ENCODE measurements around the gene IGF2.

IGF2 gene

DNA sequence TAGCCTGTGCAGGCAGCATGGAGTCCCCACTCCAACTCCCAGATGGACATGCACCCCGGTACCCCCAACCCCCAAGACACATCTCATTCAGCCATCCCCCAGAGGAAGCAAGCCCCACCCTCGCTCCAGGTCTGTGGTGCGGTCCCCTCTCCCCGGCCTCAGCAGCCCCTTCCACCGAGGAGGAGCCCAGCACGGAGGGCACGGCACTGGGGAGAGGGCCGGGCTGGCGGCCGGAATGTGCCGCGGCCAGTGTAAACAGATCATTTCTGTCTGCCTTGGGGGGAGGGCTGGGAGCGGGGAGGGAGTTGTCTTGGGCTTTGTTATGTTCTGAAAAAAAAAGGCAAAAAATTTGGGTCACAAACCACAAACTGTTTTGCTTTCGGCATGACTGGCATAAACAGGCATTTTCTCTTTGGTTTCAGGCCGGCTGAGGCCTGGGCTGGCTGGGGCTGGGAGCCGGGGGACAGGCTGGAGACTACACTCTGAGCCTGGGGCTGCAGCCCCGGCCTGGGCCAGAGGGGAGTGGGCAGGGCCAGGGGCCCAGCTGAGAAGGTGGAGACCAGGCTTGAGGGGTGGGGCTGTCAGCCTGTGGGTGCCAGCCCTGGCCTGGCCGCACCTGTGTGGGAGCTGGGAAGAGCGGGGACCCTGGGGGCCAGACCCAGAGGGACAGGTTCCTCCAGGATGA, 16.8 kb downstream of the IGF2 start:
- no peak for DNase-seq

DNA sequence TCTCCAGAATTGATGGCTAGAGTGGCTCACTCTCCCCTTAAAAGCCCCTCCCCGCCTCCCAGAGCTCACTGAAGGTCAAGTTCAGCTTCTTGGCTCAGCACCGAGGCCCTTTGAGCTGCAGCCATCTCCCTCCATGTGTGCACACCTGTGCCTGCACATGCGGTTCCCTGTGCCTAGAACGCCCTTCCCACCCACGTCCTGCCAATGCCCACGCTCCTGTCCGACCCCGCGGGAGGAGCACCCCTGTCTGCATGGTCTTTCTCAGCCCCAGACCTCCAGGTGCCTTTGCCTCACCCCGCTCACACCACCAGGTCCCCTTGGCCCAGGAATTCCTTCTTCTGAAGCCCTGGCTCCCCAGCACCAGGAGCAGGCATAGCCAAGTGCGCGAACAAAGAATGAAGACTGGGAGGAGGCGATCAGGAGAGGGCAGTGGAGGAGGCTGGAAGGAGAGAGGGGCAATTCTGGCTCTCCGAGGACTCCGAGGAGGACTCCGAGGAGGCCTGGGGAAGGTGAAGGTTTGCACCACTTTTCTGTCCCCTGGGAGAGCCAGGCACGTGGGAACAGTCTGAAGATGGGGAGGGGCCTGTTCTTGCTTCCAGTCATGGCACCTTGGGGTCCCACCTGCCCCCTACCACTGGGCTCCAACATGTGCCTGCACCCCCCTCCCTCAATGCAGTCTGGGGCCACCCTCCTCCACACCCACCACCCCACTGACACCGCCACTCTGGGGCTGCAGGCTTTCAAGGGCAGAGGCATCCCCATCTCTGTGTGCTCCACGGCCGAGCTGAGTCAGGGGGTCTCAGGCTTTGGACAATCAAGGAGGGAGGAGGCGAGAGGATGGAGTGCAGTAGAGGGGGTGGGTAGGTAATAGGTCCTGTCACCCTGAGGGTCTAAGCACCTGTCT, 17.7 kb downstream of the IGF2 start:
- no peak for DNase-seq

DNA sequence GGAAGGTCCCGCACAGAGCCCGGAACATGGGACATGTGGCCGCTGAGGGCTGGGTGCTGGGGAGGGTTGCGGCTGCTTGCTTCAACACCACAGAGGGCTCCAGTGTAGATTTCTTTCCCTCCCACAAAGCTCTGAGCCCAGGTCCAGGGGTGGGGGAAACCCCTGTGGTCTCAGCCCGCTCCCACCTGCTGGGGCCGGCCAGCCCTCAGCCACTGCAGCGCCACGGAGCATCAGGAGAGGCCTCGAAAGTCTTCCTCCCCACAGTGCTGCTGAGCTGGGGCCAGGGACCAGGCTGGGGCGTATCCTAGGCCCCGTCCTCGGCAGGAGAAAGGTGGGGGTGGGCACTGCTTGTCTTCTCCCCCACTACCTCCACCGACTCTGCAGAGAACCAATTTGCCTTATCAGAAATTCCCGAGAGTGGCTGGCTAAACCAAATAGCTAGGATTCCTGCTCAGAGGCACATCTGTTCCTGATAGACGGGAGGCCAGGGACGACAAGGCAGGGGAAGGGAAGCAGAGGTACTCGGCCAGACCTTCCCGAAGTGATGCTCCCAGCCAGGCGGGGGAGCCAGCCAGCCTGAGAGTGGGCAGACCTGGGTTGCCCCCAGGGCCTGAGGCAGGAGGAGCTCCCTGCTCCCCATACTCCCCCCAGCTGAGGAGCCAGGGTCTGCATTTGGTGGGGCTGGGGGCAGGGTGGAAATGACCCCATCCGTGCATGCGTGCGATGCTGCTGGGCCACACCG, 18.7 kb downstream of the IGF2 start:
- DNase-seq: no peak

DNA sequence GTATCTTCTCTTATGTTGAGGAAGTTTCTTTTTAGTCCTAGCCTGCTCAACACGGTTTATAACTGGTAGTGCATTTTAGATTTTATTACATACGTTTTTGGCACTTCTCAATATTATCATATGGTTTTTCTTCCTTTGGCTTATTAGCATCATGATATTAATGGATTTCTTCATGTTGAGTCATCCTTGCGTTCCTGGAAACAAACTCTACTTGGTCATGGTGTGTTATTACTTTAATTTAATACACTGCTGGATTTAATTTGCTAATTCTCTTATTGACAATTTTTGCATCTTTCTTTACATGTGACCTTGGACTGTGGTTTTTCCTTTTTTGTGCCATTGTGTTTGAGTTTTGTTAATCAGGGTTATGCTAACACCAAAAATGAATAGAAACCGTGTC, 20.5 kb downstream of the IGF2 start:
- no peak for DNase-seq

DNA sequence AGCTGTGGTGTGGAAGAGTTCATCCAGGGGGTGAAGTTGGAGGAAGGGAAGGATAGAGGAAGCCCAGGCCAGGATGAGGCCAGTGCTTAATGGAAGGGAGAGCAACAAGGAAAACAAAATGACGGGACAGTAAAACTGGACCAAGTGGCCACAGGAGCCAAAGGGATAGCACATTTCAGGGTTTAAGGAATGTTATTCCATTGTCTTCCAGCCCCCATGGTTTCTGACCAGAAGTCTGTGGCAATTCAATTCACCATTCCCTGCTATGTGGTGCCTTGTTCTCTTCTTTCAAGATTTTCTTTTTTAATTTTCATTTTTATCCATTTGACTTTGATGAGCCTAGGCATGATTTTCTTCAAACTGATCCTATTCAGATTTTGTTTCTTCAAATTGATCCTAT, 22.5 kb downstream of the IGF2 start:
- no peak for DNase-seq

DNA sequence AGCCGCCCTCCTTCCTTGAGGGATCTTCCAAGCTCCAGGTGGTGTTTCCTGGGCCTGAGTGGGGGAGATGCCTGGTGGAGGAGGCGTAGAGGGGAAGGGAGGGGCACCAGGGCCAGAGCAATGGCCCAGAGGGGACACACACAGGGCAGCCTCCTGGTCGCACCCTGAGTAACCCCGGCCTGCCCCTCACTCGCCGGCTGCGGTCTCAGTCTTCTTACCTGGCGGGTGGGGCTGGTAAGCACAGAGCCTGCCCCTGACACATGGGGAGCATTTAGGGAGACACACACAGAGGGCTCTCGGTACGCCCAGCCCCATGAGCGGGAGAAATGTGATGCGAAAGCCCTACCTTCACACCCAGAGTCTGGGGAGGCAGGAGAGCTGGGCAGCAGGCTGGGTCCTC, 23.9 kb downstream of the IGF2 start:
- DNase-seq: no peak

DNA sequence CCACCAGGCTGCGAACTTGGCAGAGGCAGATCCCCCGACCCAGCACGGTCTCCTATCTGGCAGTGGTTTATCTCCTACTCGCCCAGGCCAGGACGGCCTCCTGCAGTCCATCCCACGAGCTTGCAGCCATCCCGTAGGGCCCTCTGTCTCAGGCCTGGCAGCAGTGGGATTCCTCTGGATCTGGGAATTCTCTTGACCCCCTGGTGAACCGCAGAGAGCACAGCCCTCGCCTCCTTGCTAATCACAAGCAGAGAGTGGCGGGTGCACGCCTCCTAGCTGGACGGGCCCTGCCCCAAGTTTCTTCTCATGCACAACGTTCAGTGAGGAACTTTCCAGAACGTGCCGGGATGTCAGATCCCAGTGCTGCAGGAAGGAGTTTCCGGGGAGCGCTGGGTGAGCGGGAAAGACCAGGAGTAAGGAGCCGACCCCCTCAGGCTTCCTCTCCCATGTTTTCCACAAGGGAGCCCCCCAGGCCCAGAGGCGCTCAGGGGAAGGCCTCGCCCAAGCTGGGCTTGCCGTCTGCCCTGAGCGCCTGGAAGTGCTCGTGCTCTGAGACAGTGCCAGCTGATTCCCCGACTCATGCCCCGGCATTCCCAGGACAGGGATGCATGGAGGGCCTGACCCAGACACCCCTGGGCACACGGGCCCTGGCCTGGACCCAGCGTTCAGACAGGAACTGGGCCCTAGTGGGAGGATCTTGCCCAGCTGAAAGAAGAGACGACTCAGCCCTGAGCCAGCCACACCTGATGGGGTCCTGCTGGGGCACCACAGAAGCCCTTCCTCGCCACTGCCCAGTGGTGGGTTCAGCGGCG, 24.6 kb downstream of the IGF2 start:
- DNase-seq: no peak

DNA sequence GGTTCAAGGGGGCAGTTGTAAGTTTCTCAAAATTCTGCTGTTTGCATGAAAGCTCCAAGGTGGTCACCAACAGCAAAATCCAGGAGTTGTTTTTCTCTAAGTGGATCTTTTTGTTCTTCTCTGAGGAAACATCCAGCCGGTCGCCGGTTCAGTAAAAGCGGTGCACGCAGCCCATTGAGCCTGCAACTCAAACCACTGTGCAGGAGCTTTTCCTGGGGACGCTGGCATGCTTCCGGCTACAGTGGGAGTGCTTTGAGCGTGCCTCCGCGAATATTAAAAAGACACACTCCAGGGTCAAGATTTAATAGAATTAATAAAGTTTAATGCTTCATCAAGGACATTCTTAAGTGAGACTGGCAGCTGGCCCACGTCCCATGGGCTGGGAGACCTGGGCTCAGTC, 25.4 kb downstream of the IGF2 start:
- DNase-seq: no peak

DNA sequence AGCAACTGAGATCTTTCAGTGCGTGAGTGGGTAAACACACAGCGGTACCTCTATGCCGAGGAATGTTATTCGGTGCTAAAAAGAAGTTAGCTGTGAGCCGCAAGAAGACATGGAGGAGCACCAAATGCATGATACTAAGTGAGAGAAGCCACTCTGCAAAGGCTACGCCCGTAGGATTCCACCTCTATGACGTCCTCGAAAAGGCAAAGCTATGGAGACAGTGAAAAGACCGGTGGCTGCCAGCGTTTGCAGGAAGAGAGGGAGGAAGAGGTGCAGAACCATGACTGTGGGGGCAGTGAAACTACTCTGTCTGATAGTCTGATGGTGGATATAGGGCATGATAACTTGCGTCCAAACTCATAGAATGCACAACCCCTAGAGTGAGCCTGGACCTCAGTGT, 28.7 kb downstream of the IGF2 start:
- DNase-seq: no peak

DNA sequence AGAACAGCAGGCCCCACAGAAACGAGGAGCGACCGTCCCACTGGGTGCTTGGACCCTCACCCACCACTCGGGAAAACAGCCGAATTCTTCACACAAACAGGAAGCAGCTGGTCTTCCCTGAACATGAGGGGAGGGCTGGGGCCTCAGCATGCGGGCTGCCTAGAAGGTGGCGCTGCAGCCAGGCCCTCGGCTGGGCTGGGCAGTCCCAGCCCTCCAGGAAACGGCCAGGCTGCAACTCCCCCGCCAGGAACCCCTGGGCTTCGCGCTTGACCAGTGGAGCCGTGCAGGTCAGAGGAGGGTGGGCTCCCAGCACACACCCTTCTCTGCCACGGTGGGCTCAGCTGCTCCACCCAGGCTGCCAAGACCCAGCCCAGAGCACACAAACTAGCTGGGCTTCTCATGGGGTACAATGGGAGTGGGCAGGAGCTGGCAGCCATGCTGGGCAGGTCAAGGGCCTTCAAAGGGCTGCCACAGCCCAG, 29.6 kb downstream of the IGF2 start:
- no peak for DNase-seq

DNA sequence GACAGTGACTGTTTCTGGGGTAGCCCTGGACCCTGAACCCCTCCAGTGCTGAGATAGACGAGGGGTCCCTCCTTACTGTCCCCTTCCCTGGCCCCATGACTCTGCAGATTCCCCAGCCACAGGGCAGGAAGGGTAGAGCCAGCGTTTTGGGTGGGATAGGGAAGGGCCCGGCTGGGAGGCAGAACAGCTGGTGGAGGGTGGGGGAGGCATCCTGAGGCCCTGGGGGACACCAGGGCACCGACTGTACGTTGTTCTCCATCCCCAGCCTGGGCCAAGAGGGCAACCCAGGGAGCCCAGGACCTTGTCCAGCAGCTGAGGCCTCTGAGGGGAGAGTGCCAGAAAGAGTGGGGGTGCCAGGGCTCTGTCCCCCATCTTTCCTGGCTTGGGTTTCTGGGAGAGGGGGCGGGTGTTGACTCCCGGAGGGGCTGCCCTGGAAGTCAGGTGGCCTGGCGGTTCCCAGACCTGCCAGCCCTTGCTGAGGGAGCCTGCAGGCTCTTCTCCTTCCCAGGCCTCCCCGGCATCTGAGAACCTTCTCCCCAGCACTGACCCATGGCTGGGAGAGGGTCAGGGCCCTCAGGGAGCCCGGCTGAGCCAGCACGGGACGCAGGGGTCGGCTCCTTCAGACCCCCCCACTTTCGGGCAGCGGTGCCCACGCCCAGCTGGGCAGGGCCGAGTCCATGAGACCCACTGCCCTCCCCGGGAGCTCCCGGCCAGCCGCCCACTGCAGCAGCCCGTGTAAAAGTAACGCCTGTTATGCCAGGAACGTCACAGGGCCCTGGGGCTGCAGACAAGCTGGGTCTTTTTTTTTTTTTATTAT, 30.3 kb downstream of the IGF2 start:
- no peak for DNase-seq

DNA sequence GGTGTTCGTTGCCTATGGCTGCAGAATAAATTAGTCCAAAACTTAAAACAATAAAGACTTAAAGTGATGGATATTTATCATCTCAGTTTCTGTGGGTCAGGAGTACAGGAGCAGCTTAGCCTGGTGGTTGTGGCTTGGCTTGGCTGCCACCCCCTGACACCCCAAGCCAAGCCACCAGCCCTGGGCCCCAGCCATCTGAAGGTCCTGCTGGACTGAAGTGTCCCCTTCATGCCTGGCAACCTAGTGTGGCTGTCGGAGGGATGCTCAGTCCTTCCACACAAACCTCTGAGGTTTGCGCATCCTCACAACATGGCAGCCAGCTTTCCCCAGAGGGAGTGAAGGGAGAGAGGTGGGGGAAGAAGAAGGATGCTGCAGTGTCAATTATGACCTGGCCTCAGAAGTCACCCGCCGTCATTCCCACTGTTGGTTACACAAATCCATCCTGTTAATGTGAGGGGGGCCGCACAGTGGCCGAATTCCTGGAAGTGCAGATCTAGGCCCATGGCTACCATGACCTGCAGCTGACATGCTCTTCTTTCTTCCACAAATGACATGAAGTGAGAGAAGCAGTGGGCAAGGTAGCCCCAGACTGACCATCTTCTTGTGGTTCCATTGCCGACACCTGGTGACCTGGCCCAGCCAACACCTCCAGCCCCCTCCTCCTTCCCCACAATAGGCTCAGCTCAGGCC, 31.1 kb downstream of the IGF2 start:
- DNase-seq: no peak

DNA sequence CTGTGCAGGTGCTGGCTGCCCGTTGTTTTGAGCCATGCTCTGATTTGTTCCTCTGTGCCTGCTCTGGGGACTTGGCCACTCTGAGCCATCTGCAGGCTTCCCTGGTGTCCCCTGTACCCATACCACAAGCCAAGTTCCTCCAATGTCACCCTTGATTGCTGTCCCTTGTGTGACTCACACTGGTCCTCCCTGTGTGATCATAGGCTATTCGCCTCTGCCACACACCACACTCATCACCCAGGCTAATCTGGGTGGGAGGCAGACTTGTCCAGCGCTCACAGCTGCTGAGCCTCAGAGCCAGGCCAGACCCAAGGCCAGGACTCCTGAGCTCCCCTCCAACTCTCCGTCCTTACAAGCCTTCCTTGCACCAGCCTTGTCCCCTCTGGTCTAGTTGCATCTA, 31.7 kb downstream of the IGF2 start:
- DNase-seq: no peak

DNA sequence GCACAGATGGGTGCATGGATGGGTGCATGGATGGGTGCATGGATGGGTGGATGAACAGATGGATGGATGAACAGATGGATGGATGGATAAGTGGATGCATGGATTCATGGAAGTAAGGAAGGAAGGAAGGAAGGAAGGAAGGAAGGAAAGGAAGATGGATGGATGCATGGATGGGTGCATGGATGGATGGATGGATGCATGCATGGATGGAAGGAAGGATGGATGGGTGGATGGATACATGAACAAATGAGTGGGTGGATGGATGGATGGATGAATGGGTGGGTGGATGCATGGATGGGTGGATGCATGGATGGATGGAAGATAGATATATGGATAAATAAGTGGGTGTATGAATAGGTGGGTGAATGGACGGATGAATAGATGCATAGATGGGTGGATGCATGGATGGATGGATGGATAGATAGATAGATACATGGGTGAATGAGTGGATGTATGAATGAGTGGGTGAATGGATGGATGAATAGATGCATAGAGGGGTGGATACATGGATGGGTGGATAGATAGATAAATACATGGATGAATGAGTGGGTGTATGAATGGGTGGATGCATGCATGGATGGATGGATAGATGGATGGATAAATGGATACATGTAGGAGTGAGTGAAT, 32.5 kb downstream of the IGF2 start:
- no peak for DNase-seq

DNA sequence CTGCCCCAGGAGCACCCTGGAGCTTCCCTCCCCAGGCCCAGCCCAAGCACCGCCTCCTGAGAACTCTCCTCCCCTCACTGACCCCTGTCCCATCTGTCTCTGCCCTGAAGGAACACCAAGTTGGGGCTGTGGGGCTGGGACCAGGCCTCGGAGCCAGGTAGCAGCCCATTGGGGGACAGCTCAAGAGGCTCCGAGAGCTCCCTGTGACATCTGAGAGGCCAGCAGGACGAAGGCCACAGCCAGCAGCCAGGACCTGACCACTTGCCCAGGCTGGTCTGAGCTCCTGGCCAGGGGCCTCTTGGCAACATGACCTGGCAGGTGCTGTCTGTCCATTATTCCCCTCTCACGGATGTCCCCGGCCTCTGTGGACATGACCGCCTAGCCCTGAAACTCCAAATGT, 33.7 kb downstream of the IGF2 start:
- no peak for DNase-seq

DNA sequence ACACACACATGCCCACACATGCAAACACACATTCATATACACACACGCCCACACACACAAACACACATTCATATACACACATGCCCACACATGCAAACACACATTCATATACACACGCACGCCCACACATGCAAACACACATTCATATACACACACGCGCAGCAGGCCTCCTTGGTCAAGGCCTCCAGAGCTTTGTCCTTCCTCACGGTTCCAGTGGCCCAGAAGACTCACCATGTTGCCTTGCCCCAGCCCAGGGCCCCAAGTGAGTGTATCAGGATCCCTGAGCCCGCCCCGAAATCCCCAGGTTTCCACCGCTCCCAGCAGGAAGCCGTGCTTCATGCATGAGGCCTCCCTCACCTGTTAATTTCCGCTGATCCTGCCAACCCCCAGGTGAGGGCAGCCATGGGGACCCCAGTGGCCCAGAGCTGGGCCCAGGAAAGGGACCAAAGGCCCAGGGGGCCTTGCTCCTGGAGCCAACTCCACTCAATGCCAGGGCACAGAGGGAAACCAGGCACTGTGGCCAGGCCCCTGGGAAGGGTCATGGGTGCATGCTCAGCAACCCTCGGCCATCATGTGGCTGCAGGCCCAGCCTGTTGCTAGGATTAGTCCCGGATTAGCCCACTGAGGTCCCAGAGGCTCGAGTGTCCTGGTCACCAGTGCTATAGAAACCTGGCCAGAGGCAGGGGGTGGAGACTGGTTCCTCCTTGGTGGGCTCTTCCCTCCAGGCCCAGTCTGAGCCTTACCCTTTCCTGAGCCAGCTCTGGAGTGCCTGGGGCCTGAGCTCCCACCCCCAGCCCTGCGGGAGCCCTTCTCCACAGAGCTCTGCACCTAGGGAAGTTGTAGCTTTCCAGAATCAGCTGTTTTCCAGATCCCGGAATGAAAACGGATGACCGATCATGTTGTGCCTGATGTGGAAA, 34.4 kb downstream of the IGF2 start:
- DNase-seq: no peak

DNA sequence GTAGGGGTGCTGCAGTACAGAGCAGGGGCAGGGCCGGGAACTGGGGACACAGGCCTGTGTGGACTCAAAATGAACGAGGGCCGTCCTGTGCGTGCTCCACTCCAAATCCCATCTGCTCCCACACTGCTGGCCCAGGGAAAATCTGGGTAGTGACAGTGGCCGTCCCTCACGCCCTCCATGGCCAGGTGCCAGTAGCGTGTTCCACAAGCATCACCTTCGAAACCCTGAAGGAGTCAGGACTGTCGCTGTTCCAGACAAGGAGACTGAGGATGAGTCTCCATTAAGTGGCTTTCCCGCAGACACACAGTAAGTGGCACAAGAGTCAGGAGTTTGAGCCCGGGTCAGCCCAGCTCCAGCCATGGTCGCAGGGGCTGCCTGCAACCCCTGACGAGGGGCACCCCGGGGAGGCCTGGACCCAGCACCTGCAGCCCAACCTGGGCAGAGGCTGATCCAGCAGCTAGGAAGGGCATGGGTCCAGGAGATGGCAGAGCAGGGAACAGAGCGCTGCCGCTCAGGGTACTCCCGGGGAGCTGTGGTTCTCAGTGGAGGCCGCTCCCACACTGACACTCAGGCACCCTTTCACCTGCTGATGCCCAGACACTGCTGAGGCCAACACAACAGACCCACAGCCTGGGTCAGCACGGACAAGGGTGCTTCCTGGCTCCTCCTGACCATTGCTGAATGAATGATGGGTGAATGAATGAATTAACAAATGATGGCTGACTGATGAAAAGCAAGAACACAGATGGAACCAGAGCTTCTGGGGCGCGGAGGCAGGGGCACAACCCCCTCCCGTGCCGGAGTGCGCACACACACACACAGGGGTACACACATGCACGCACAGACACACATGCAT, 35.3 kb downstream of the IGF2 start:
- DNase-seq: no peak

DNA sequence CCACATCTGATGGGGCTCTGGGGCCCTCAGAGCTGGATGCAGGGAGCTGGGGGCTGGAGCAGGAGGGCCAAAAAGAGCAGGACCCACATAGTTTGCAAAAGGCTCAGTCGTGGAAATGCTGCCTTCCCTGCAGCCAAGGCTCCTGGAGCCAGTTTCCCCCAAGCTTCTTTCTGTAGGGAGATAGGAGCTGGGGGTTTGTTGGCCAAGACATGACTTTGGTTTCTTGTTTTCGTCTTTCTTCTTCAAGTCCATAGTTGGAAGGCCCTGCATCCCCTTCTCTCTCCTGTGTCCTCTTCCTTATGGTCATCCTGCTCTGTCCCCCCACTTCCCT, 36.3 kb downstream of the IGF2 start:
- DNase-seq: no peak
